Measurements from ENCODE around the gene FXYD4.
"Not testable (repeated sequence)": the region's sequence is repeated elsewhere in the genome, so short reads cannot be mapped to it uniquely, and the experiment has no call there.

The FXYD4 gene

DNA sequence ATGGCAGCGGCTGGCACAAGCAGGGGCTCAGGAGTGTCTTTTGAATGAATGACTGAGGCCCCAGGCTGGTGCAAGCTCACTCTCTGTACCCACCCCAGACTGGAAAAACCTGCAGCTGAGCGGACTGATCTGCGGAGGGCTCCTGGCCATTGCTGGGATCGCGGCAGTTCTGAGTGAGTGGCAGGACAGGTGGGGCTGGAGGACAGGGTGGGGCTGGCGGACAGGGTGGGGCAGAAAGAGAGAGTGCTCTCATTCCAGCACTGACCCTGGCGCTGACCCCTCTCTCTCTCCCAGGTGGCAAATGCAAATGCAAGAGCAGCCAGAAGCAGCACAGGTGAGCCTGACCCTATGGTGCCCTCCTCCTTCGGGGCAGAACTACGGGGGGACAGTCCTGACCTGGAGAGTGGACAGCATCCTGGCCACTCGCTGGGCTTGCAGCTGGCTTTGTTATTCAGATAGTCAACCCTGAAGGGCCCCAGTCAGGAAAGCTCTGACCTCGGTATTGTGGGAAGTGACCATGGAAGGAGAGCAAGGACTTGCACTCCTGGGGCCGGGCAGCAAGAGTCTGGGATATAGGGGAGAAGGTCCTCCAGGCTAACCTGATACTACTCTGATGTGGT, 4.1 kb downstream of the FXYD4 start:
- no peak for DNase-seq (ENCODE audit: low read depth, low spot score)

DNA sequence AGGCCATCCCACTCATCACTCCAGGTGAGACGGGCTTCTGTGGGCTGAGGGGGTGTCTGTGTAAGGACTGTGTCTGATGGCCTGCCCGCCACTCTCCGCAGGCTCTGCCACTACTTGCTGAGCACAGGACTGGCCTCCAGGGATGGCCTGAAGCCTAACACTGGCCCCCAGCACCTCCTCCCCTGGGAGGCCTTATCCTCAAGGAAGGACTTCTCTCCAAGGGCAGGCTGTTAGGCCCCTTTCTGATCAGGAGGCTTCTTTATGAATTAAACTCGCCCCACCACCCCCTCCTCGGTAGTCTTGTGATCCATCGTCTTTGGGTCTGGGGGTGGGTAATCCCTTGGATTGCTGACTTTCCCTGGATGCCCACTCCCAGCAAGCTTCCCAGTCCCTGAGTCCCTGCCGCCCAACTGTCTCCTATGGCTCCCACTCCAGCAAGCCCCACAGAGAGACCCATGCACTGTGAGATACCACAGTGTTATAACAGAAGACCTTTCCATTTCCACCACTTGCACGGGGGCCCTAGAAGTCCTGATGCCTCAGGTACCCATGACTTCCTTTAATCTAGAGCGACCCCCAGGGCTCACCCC, 4.7 kb downstream of the FXYD4 start:
- no peak for DNase-seq (ENCODE audit: low read depth, low spot score)

DNA sequence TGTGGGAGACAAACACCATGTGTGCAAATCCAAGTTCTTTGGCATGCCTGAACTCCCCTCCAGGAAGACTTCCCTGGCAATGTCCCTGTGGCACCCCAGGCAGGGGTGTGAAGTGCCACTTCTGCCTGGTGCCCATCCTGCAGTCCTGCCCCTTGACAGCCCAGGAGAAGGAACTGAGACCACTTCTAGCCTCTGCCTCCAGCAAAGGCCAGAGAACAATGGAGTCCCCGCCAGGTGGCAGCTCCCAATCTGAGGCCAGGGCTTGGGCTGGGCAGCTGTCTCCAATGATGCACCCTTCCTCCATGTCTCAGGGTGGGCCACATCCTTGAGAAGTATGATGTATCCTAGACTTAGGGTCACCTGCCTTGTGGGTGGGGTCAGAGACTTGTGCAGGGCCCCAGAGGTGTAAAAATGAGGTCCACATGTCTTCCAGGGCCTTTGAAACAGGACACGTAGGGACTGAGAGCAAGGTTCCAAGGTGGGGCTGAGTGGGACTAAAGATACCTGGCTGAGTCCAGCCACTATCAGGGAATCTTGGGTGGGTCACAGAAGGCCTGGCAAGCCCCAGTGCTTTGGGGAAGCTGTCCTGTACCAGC, 5.5 kb downstream of the FXYD4 start:
- no peak for DNase-seq (ENCODE audit: low read depth, low spot score)

DNA sequence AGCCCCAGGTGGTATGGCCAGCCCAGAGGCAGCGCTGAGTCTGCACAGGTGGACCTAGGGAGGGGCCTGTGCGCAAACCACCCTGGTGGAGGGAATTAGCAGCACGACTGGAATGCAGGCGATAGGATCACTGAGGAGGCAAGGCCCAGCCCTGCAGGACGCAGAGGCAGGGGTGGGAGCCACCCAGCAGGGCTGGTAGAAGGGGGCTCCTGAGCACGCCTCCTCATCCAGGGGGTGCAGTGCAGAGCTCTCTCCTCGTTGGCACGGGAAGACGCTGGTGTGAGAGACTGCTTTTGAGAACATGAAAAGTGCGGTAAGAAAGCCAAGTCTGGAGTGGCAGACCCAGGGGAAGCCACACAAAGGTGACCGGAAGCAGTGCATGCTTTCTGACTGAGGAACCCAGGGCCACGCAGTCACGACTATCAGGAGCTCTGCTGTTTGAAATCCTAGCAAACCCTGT, 6.0 kb downstream of the FXYD4 start:
- no peak for DNase-seq (ENCODE audit: low read depth, low spot score)

DNA sequence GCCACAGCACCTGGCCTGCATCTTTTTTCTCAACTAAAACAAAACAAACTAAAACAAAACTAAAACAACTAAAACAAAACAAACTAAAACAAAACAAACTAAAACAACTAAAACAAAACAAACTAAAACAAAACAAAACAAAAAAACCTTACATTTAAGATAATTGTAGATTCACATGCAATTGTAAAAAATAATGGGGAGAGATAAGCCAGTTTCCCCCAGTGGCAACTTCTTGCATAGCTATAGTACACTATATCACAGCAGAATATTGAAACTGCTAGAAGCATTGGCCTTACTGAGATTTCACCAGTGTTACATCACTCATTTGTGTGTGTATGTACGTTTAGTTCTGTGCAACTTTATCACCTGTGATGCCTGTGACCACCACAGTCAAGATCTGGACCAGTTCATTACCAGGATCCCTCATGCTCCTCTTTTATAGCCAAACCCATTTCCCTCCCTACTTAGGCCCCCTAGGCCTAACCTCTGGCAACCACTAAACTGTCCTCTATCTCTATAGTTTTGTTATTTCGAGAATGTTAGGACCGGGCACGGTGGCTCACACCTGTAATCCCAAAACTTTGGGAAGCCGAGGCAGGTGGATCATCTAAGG, 9.3 kb downstream of the FXYD4 start:
- no peak for DNase-seq (ENCODE audit: low read depth, low spot score)

DNA sequence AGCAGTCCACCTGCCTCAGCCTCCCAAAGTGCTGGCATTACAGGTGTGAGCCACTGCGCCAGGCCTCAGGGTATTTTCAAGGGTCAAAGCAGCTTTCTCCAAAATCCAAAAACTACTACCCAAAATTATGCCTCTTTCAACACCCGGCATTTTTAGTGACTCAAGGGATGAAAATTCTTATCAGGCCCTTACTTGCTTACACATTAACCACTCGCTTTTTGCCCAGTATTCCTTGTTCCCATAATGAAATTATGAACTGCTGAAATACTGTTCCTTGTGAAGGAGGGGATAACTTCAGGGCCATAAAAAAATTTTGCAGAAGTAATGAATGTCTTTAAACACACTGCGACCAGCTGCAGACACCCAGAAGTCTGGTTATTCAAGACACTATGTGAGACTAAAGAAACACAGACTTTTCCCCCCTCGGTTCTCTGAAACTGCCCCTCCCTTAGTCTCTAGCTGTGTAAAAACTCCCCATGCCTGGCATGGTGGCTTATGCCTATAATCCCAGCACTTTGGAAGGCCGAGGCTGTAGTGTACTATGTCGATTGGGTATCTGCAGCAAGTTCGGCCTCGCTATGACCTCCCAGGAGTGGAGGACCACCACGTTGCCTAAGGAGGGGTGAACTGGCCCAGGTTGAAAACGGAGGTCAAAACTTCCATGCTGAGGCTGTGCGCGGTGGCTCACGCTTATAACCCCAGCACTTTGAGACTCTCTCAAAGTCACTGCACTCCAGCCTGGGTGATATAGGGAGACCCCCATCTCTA, 12.0 kb downstream of the FXYD4 start:
- DNase-seq (ENCODE audit: low read depth, low spot score): no peak

DNA sequence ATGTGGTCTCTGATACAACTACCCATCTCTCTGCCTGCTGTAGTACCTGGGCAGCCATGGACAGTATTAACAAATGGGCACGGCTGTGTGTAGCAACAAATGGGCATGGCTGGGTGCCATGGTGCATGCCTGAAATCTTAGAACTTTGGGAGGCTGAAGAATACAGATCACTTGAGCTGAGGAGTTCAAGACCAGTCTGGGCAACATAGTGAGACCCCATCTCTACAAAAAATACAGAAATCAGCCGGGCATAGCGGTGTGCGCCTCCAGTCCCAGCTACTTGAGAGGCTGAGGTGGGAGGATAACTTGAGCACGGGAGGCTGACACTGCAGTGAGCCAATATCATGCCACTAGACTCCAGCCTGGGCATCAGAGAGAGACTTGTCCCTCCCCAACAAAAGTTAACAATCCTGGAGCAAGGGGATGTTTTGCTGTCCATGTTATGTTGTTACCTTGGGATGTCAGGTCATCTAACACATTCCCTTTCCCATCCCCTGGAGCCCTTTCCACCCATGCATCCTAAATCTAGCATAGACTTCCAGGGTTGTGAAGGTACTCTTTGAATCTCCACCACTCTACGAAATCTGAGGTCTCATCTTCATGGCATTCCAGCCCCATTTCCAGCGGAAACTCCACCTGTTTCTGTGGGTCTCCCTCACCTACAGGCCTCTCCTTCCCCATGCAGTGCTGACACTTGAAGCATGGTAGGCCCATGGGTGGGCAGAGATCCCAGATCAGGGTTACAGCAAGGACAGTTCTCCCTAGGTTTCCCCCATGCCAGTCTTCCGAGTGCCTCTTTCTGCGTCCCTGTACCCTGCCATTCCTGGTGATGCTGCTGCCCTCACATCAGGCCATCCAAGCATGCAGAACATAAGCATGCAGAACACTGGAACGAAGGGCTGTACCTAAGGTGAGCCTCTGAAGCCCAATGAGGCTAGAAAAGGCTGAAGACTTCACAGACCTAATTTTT, 13.1 kb downstream of the FXYD4 start:
- no peak for DNase-seq (ENCODE audit: low read depth, low spot score)

DNA sequence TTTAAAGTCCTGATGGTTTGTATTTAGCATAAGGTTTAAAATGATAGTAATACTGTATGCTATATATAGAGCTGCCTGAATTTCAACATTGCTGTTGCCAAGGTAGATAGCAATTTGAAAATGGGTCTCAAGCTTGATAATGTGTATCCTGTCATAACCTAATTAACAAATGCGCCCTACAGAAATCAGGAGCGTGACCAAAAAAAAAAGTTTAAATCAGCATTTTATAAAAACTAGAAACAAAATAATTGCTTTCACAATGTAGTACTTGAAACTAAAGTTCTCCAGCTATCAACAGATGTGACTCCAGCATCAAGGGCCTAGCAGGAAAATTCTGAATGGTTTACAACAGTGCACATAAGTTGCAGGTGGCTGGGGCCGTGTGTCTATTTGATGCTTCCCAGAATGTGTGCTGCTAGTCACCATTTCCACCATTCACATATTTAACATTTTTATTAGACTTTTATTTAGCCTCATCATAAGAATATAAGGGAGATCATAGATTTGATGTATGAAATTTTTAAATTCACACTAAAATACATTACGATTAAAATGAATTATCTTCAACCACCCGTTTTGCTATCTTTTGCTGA, 14.1 kb downstream of the FXYD4 start:
- DNase-seq (ENCODE audit: low read depth, low spot score): no peak

DNA sequence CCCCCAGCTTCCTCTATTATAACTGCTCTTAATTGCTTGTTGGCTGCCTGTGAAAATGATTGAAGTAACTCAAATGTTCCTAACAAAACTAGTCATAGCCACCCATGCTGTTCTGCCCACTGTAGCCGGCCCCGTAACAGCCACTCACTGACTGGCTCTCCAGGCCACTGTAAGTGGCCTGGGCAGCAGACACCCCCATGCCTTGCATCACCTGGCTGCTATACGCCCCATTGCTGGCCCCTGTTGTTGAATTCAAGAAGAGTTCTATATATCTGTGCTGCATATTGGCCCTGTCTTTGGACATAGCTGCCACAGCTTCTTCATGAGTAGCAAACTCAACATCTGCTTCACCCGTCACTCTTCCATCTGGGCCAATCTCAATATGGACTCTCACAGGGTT, 15.1 kb downstream of the FXYD4 start:
- DNase-seq (ENCODE audit: low read depth, low spot score): no peak

DNA sequence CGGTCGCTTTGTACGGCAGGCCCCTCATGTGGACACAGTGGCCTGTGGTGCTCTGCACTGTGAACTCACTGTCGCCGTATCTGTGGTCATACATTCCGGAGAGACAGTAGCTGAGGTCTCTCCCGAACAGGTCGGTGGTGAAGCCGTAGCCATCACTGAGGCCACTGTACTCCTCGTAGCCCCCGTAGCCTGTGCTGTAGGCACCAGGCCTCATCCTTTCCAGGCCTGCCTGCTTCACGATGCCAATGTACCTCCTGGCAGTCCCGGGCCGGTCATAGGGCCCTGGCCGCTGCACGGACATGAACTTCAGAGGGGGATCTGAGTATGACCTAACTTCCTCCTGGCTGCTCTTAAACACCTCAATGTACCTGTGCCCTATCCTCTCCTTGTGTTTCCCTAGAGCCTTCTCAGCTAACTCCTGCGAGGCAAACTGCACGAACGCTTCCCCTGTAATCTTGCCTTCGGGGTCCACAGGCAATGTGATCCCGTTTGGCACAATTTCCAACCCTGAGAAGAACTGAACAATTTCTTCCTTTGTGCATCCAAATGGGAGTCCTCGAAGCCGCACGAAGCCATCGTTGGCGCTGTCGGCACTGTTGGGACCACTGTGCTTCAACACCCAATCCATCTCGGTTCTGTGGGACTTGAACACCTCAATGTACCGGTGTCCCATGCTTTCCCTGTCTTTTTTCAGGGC, 15.7 kb downstream of the FXYD4 start:
- no peak for DNase-seq (ENCODE audit: low read depth, low spot score)

DNA sequence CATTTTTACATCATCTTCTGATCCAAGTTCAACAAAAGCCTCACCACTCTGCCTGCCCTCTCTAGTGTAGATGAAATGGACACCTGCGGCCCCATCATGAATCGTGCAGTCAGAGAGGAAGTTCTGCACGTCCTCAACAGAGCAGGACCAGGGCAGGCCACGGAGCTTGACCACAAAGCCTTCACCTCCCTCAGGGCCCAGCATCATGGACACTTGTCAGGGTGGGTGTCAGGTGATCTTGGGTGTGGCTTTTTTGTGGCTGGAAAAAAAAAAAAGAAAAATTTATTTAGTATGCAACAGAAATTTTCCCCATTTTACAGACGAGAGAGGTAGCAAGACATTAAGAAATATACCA, 16.2 kb downstream of the FXYD4 start:
- no peak for DNase-seq (ENCODE audit: low read depth, low spot score)

DNA sequence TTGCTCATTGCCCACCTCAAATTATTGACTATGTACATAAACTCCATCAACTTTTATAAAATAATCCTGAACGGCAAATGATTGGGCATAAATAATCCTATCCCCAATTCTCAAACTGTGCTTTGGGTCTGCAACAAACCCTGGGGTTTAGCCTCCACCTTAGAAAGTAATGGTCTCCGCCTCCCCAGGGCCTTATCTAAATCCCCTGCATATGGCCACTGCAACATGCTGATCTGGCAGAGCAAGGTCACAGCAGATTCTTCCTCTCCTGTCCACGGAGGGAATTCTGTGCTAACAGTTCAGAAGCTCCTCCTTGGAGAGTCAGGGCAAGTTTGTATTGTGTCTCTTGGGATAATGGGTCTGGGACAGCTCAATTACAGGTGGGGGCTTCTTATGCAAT, 18.4 kb downstream of the FXYD4 start:
- DNase-seq (ENCODE audit: low read depth, low spot score): no peak

DNA sequence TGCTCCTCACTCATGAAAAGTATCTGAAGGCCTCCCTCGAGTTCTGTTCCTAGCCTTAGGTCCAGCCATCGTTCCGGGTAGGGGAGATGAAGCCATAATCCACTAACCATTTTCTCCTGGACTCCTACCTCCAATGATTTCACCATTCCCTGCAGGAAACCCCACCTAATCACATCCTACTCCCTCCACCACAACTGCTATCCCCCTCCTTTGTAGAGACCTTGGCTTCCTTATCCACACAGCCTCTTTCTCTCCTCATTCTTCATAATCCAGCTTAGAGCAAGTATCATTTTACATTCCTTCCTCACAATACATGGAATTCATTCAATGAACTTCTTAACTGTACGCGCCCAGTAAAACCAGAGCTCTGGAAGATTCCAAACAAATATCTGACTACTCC, 18.9 kb downstream of the FXYD4 start:
- no peak for DNase-seq (ENCODE audit: low read depth, low spot score)

DNA sequence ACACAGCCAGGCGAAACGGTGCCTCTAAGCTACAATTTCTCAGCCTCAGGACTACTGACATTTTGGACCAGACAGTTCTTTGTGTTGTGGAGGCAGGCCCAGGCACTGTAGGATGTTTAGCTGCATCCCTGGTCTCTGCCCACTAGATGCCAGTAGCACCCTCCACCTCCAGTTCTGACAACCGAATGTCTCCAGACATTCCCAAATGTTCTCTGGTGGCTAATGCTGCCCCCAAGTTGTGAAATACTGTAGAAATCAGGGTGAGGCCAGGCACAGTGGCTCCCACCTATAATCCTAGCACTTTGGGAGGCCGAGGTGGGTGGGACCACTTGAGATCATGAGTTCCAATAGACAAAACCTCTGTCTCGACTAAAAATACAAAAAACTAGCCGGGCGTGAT, 19.3 kb downstream of the FXYD4 start:
- DNase-seq (ENCODE audit: low read depth, low spot score): no peak

DNA sequence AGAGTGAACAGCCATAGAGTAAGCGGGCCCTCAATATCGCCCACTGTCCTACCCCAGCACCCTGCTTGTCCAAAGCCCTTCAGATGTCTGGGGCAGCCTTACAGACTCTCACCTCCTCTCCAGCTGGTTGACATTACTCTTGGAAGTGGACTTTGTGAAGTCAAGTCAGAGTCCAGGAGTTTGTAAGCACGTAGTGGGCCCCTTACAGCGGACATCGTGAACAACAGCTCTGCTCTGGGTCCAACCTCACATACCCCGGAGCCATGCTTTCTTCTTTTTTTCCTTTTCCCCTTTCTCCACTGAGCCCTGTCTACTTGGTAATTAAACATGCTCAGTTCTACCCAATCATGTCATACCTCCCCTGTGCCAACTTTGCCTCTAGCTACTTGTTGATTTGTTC, 20.1 kb downstream of the FXYD4 start:
- no peak for DNase-seq (ENCODE audit: low read depth, low spot score)

DNA sequence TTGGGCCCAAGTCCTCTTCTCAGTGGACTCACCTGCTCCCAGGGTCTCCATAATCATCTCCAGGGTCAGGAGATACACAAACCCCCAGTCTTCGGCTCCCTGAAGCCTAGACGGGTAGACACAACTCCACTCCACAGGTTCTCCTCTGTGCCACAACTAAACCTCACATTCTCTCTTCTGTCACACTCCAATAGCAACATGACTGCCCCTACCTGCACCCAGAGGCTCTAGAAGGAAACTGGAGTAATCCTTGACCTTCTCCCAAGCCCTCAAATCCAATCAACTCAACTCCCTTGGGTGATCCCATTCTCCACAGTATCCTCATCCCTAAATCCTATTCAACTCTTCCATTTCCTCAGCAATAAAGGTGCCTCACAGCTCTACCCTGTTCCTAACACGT, 21.3 kb downstream of the FXYD4 start:
- DNase-seq (ENCODE audit: low read depth, low spot score): no peak

DNA sequence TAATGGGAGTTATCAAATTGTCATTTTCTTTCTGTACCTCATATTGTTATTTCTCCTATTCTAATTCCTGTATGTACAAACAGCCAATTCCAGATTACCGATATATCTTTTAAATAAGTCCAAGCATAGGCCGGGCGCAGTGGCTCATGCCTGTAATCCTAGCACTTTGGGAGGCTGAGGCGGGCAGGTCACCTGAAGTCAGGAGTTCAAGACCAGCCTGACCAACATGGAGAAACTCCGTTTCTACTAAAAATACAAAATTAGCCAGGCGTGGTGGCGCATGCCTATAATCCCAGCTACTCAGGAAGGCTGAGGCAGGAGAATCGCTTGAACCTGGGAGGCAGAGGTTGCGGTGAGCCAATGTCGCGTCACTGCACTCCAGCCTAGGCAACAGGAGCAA, 21.8 kb downstream of the FXYD4 start:
- DNase-seq (ENCODE audit: low read depth, low spot score): not testable (repeated sequence)

DNA sequence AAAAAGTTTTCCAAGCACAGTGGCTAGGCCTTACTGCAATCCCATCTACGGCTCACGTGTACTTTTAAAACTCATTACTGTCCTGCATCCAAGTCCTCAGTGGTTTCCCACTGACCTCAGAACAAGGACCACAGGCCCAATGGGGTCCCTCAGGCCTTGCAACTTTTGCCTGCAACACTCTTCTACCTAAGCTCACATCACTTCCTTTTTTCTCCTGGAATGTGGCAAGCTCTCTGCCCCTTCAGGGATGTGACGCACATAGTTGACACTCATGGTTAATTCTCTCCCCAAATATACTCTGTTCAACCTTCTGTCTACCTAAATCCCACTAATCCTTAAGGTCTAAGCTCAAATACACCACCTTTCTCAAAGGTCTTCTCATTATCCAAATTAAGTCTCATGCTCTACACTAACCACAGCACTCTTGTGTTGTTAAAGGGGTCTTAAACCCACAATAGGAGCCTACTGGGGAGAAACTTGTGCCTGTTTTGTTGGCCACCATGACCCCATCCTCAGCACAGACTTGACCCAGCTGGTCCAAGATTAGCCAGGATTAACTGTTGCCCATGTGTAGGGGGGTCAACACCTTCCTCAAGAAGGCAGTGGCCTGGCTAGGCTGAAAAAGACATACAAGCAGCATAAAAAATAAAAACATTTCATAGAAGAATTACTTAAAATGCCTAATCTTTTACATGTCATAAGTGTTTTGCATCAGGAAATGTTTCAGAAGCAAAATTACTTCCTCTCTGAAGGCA, 22.3 kb downstream of the FXYD4 start:
- no peak for DNase-seq (ENCODE audit: low read depth, low spot score)

DNA sequence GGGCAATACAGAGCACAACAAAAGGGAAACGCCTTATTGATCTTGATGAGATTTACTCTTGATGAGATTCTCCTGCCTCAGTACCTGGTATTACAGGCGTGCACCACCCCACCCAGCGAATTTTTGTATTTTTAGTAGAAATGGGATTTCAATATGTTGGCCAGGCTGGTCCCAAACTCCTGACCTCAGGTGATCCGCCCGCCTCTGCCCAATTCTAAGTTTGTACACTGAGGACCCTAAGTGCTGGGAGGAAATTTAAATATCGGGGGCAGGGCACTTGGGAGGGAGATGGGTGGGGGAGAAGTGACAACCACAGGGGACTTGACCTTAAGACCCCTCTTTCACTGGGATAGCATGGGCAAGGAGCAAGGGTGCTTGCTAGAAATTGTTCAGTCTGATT, 23.4 kb downstream of the FXYD4 start:
- DNase-seq (ENCODE audit: low read depth, low spot score): no peak
